Thoracic aorta (tissue), 2 donors: ENCODE data around the gene KRT17. TPM values are rescaled to one million over a fixed set of nuclear protein-coding genes. Genes with fewer than 3 reads are reported as not detected.
A peak's percentile ranks its signal among the peaks of the same experiment; 100 is the strongest.

Experiments used
- ATAC-seq: fragments of 150-250 bp; one replicate; pipeline ENCODE4 v1.8.0; 2017; ENCODE audit warnings: low read depth; ENCODE audit not compliant: insufficient number of reproducible peaks, low FRiP score
- DNase-seq: peaks from one replicate; pipeline ENCODE4 v3.0.0-alpha.2; 2020; ENCODE audit warnings: low spot score
- H3K27ac ChIP-seq, 2 donors: fragments of 200-600 bp; sonication (generic); 1 replicate in 1 of 2; 2 replicates in 1 of 2; pipeline ENCODE4 v1.5.1; 2016; ENCODE audit warnings: mild to moderate bottlenecking in 2 of 2, moderate library complexity in 2 of 2
- H3K27me3 ChIP-seq: fragments of 200-600 bp; sonication (generic); replicated peaks from 2 replicates; pipeline ENCODE4 v1.6.0; 2016; ENCODE audit warnings: mild to moderate bottlenecking; ENCODE audit not compliant: insufficient read depth
- H3K36me3 ChIP-seq: fragments of 200-600 bp; sonication (generic); one replicate; pipeline ENCODE4 v1.5.1; 2016
- H3K4me1 ChIP-seq, 2 donors: fragments of 200-600 bp; sonication (generic); 1 replicate in 1 of 2; 2 replicates in 1 of 2; pipeline versions ENCODE4 v1.5.1 to v1.6.0; 2016; ENCODE audit warnings: low read depth in 2 of 2, mild to moderate bottlenecking in 1 of 2; ENCODE audit not compliant: control insufficient read depth in 1 of 2
- H3K4me3 ChIP-seq: fragments of 200-600 bp; sonication (generic); 2 replicates; pipeline ENCODE4 v1.5.1; 2016; ENCODE audit warnings: mild to moderate bottlenecking
- H3K9me3 ChIP-seq: fragments of 200-600 bp; sonication (generic); 2 replicates; pipeline ENCODE4 v1.5.1; 2016
- CTCF ChIP-seq: fragments of 200-600 bp; sonication (generic); IDR thresholded peaks from one replicate; pipeline ENCODE4 v1.5.1; 2019; ENCODE audit warnings: antibody characterized with exemption
- total RNA-seq, 2 donors: library from RNA; depleted of rRNA; stranded (reverse); fragments of >200 nt; gene quantifications; one replicate each; pipeline versions ENCODE4 v1.1.0 to v1.2.3, GENCODE V29; 2016

The KRT17 gene
- total RNA-seq, 2 donors from 2014 or later, result 74.7 to 87.1 TPM

GRCh38 chr17:41665566-41666236, 41.3 kb upstream of the KRT17 start:
- peak; percentile 93 for TF ChIP-seq CTCF
- DNase-seq, result peak; percentile 23
- Histone ChIP-seq H3K4me1 (peaks cover 4 to 14% of the 10 kb centered on the region in 2 donors), H3K27me3 (no peaks in the 10 kb centered on the region), H3K27ac (peak overlapping the region; percentile 69 to 77), H3K36me3 (no peaks in the 10 kb centered on the region), H3K9me3 (no peaks in the 10 kb centered on the region), H3K4me3 (peak overlapping the region; percentile 76)
- peak; percentile 45 for ATAC-seq

- DNase-seq (no peak), ATAC-seq (no peak)
- Histone ChIP-seq H3K36me3 (no peaks in the 10 kb centered on the region), H3K27me3 (no peaks in the 10 kb centered on the region), H3K4me1 (peaks cover 4 to 14% of the 10 kb centered on the region in 2 donors), H3K4me3 (peak overlapping the region; percentile 76), H3K9me3 (no peaks in the 10 kb centered on the region), H3K27ac (no peak overlapping the region)
- no peak for TF ChIP-seq CTCF
These were observed 40.5 kb upstream of the KRT17 start for GRCh38 chr17:41664587-41665565.

- Histone ChIP-seq H3K27ac (no peak overlapping the region), H3K4me3 (no peak overlapping the region), H3K9me3 (no peaks in the 10 kb centered on the region), H3K36me3 (no peaks in the 10 kb centered on the region), H3K27me3 (no peaks in the 10 kb centered on the region), H3K4me1 (peaks cover 4 to 14% of the 10 kb centered on the region in 2 donors)
- DNase-seq (no peak), ATAC-seq (no peak)
- TF ChIP-seq CTCF, result no peak
These were observed 39.7 kb upstream of the KRT17 start for GRCh38 chr17:41664172-41664457.

GRCh38 chr17:41663451-41664171, 39.2 kb upstream of the KRT17 start:
- no peaks in the 10 kb centered on the region for H3K36me3 ChIP-seq
- TF ChIP-seq CTCF, result no peak
- ATAC-seq (no peak), DNase-seq (no peak)
- H3K27ac ChIP-seq, result no peak overlapping the region
- H3K27me3 ChIP-seq, result no peaks in the 10 kb centered on the region
- no peaks in the 10 kb centered on the region for H3K9me3 ChIP-seq
- peaks cover 4 to 14% of the 10 kb centered on the region in 2 donors for H3K4me1 ChIP-seq
- H3K4me3 ChIP-seq, result no peak overlapping the region
